H1 (cell line): ENCODE data around the gene OBP2B. TPM values are rescaled to one million over a fixed set of nuclear protein-coding genes. Genes with fewer than 3 reads are reported as not detected.

Experiments used
- CTCF ChIA-PET: fragments of 300-600 bp; sonication (Branson Sonifier 250); formaldehyde crosslinking; loops from one replicate; lab custom pipeline; 2021; ENCODE audit not compliant: partially characterized antibody; lab: Charles Lee
- POLR2A ChIA-PET: fragments of 300-600 bp; sonication (Branson Sonifier 250); formaldehyde crosslinking; loops from one replicate; lab custom pipeline; 2021; ENCODE audit warnings: inconsistent platforms; ENCODE audit not compliant: partially characterized antibody; lab: Charles Lee
- DNase-seq, 2 experiments: peaks; one replicate each; pipeline versions ENCODE4 v3.0.0 to v3.0.0-alpha.2; 2010 to 2022; ENCODE audit warnings: low spot score in 2 of 2, low read depth in 1 of 2, mixed read lengths in 1 of 2
- FAIRE-seq: peaks from 2 replicates; lab custom pipeline; 2011; peaks lifted over from hg19 to GRCh38; lab: Jason Lieb, UNC
- H2AFZ ChIP-seq: 2 replicates; pipeline ENCODE4 v1.8.1; 2012; ENCODE audit warnings: low read length, inconsistent platforms
- H2AK5ac ChIP-seq: 2 replicates; pipeline ENCODE4 v1.6.1; 2013; ENCODE audit warnings: low read depth, low read length
- H2BK120ac ChIP-seq: replicated peaks from 2 replicates; pipeline ENCODE3; 2013; ENCODE audit warnings: low read depth, low read length, inconsistent platforms
- H2BK12ac ChIP-seq: 2 replicates; pipeline ENCODE4 v1.6.1; 2013; ENCODE audit warnings: low read depth, low read length
- H2BK15ac ChIP-seq: 2 replicates; pipeline ENCODE4 v1.6.1; 2013; ENCODE audit warnings: low read length
- H2BK20ac ChIP-seq: 2 replicates; pipeline ENCODE4 v1.6.1; 2013; ENCODE audit warnings: low read length
- H2BK5ac ChIP-seq: 2 replicates; pipeline ENCODE4 v1.6.1; 2013; ENCODE audit warnings: low read depth, low read length
- H3K14ac ChIP-seq: 2 replicates; pipeline ENCODE4 v1.6.1; 2013; ENCODE audit warnings: inconsistent platforms; ENCODE audit not compliant: insufficient read length
- H3K18ac ChIP-seq: 2 replicates; pipeline ENCODE4 v1.6.1; 2013; ENCODE audit warnings: low read length; ENCODE audit errors: extremely low read depth
- H3K23ac ChIP-seq: 2 replicates; pipeline ENCODE4 v1.6.1; 2013; ENCODE audit warnings: inconsistent platforms; ENCODE audit not compliant: insufficient read length
- H3K23me2 ChIP-seq: 2 replicates; pipeline ENCODE4 v1.6.1; 2013; ENCODE audit warnings: low read depth, low read length
- H3K27ac ChIP-seq: 2 replicates; pipeline ENCODE4 v1.6.1; 2011; ENCODE audit warnings: low read depth, low read length, inconsistent platforms
- H3K27me3 ChIP-seq, 4 experiments: replicated peaks in 1 of 4; 1 replicate in 1 of 4; 2 replicates in 3 of 4; pipeline versions ENCODE4 v1.6.1 to v1.8.1; 2011 to 2013; ENCODE audit warnings: low read length in 3 of 4, mild to moderate bottlenecking in 3 of 4, inconsistent platforms in 2 of 4, mixed read lengths in 2 of 4, moderate library complexity in 1 of 4; ENCODE audit not compliant: control insufficient read depth in 3 of 4, insufficient read depth in 3 of 4; ENCODE audit errors: extremely low read depth in 1 of 4
- H3K36me3 ChIP-seq, 4 experiments: 2 replicates each; pipeline versions ENCODE4 v1.6.1 to v1.8.1; 2011 to 2013; ENCODE audit warnings: mild to moderate bottlenecking in 4 of 4, low read length in 3 of 4, moderate library complexity in 2 of 4, control low read depth in 1 of 4, inconsistent platforms in 1 of 4; ENCODE audit not compliant: insufficient read depth in 4 of 4, control insufficient read depth in 2 of 4
- H3K4ac ChIP-seq: replicated peaks from 2 replicates; pipeline ENCODE3; 2013; ENCODE audit warnings: low read length, low read depth, mixed read lengths, inconsistent platforms; ENCODE audit not compliant: insufficient read length
- H3K4me1 ChIP-seq, 4 experiments: replicated peaks in 1 of 4; 1 replicate in 1 of 4; 2 replicates in 3 of 4; pipeline versions ENCODE4 v1.6.1 to v1.8.1; 2011 to 2013; ENCODE audit warnings: low read length in 3 of 4, inconsistent platforms in 2 of 4, mixed read lengths in 1 of 4; ENCODE audit not compliant: insufficient read depth in 4 of 4, control insufficient read depth in 3 of 4
- H3K4me2 ChIP-seq, 2 experiments: 2 replicates each; pipeline versions ENCODE4 v1.6.1 to v1.8.1; 2011 to 2013; ENCODE audit warnings: low read depth in 2 of 2, low read length in 2 of 2, control low read depth in 1 of 2, inconsistent platforms in 1 of 2, mild to moderate bottlenecking in 1 of 2; ENCODE audit not compliant: insufficient read depth in 1 of 2
- H3K4me3 ChIP-seq, 4 experiments: fragments of 200-600, 300-600 bp in 1 of 4; sonication (generic), shearing (Covaris generic), sonication (Bioruptor Twin) in 1 of 4; 2 replicates each; pipeline versions ENCODE4 v1.5.1 to v1.8.1; 2011 to 2016; ENCODE audit warnings: low read length in 4 of 4, low read depth in 3 of 4, control low read depth in 2 of 4, inconsistent platforms in 2 of 4, mild to moderate bottlenecking in 2 of 4, mixed read lengths in 1 of 4, moderate library complexity in 1 of 4; ENCODE audit not compliant: insufficient read depth in 2 of 4; ENCODE audit errors: extremely low read depth in 1 of 4
- H3K56ac ChIP-seq: replicated peaks from 2 replicates; pipeline ENCODE3; 2013; ENCODE audit warnings: low read depth, mild to moderate bottlenecking, mixed read lengths, low read length, inconsistent platforms; ENCODE audit not compliant: insufficient read length
- H3K79me1 ChIP-seq: 2 replicates; pipeline ENCODE4 v1.6.1; 2013; ENCODE audit warnings: low read depth, low read length, control low read depth
- H3K79me2 ChIP-seq, 2 experiments: 2 replicates each; pipeline versions ENCODE4 v1.6.1 to v1.8.1; 2012 to 2013; ENCODE audit warnings: low read length in 2 of 2, mild to moderate bottlenecking in 2 of 2, inconsistent platforms in 1 of 2; ENCODE audit not compliant: insufficient read depth in 2 of 2, control insufficient read depth in 1 of 2
- H3K9ac ChIP-seq, 4 experiments: replicated peaks in 1 of 4; 1 replicate in 1 of 4; 2 replicates in 3 of 4; pipeline versions ENCODE4 v1.6.1 to v1.8.1; 2011 to 2013; ENCODE audit warnings: low read depth in 3 of 4, low read length in 3 of 4, control low read depth in 2 of 4, mild to moderate bottlenecking in 2 of 4, moderate library complexity in 2 of 4, inconsistent platforms in 1 of 4; ENCODE audit errors: extremely low read depth in 1 of 4
- H3K9me3 ChIP-seq, 2 experiments: 2 replicates each; pipeline versions ENCODE4 v1.6.1 to v1.8.1; 2012 to 2013; ENCODE audit warnings: mild to moderate bottlenecking in 2 of 2, moderate library complexity in 2 of 2, control low read depth in 1 of 2, inconsistent platforms in 1 of 2, low read depth in 1 of 2, low read length in 1 of 2, mixed read lengths in 1 of 2; ENCODE audit not compliant: insufficient read depth in 2 of 2
- H4K20me1 ChIP-seq, 2 experiments: replicated peaks in 1 of 2; 2 replicates each; pipeline versions ENCODE3 to v1.8.1; 2011 to 2013; ENCODE audit warnings: inconsistent platforms in 2 of 2, low read length in 2 of 2, mild to moderate bottlenecking in 1 of 2; ENCODE audit not compliant: insufficient read depth in 2 of 2, control insufficient read depth in 1 of 2
- H4K5ac ChIP-seq: 2 replicates; pipeline ENCODE4 v1.6.1; 2013; ENCODE audit warnings: low read length, low read depth, mixed read lengths, inconsistent platforms; ENCODE audit not compliant: insufficient read length
- H4K8ac ChIP-seq: 2 replicates; pipeline ENCODE4 v1.8.0; 2013; ENCODE audit warnings: mild to moderate bottlenecking, moderate library complexity, low read length, inconsistent platforms; ENCODE audit not compliant: insufficient read depth; ENCODE audit errors: extremely low read depth
- H4K91ac ChIP-seq: replicated peaks from 2 replicates; pipeline ENCODE3; 2013; ENCODE audit warnings: low read length, mixed read lengths, inconsistent platforms; ENCODE audit not compliant: insufficient read length
- ASH2L ChIP-seq: fragments of 200-600, 300-600 bp; sonication (generic); IDR thresholded peaks from one replicate; pipeline ENCODE4 v1.7.1; 2017; ENCODE audit warnings: low read length
- ATF2 ChIP-seq: IDR thresholded peaks from 2 replicates; pipeline ENCODE4 v1.6.1; 2012; ENCODE audit warnings: low read length, inconsistent platforms
- CBX5 ChIP-seq: fragments of 300-800, 300-1000 bp; sonication (generic); IDR thresholded peaks from 2 replicates; pipeline ENCODE4 v1.7.1; 2016; ENCODE audit warnings: antibody characterized with exemption, low read length, low read depth
- FOSL1 ChIP-seq: IDR thresholded peaks from 2 replicates; pipeline ENCODE4 v1.6.1; 2011; ENCODE audit warnings: mild to moderate bottlenecking, low read depth, low read length, moderate library complexity; ENCODE audit not compliant: insufficient read depth
- GTF2F1 ChIP-seq: IDR thresholded peaks from 2 replicates; pipeline ENCODE4 v1.6.1; 2012; ENCODE audit warnings: low read depth, low read length, improper control_type of control experiment, borderline replicate concordance
- TCF12 ChIP-seq: IDR thresholded peaks from 2 replicates; pipeline ENCODE4 v1.6.1; 2011; ENCODE audit warnings: low read depth, mild to moderate bottlenecking, low read length
- YY1 ChIP-seq: IDR thresholded peaks from 2 replicates; pipeline ENCODE4 v1.6.1; 2011; ENCODE audit warnings: low read depth, mild to moderate bottlenecking, low read length
- WGBS, 2 experiments: shearing (Covaris generic) in 1 of 2; methylation state at CpG; one replicate each; pipeline versions ENCODE4 v1.1.6 to v1.1.7; 2013 to 2015; ENCODE audit warnings: low lambda C conversion rate in 2 of 2, mixed read lengths in 2 of 2, inconsistent platforms in 1 of 2, low coverage in 1 of 2, missing lambda C conversion rate in 1 of 2; ENCODE audit not compliant: insufficient replicate concordance in 2 of 2, insufficient coverage in 1 of 2, insufficient read length in 1 of 2; ENCODE audit errors: extremely low coverage in 1 of 2, missing lambda C conversion rate in 1 of 2; 5-methylcytosine and 5-hydroxymethylcytosine counted together
- polyA plus RNA-seq, 7 experiments: library from polyadenylated mRNA; depleted of rRNA in 3 of 7; stranded (reverse) in 5 of 7; unstranded in 2 of 7; fragments of >200 nt in 5 of 7; fragments of 200-250 nt in 2 of 7; gene quantifications; 1 replicate in 5 of 7; 2 replicates in 1 of 7; 4 replicates in 1 of 7; pipeline versions ENCODE4 v1.2.1 to v1.2.3, GENCODE V29; 2011 to 2013; ENCODE audit warnings: missing spikeins in 2 of 7, mixed read lengths in 2 of 7
- total RNA-seq: library from RNA; stranded (reverse); fragmentation: NEBNext Ultra II Directional; extraction: Animal tissue kit (Norgen Biotek cat#: 25700); gene quantifications from 2 replicates; pipeline ENCODE4 v1.2.1, GENCODE V29; 2021

Gene OBP2B
- total and polyA plus RNA-seq, 2 of the 8 experiments (the other 6 are each of a cell fraction or from before 2014, with no cell fraction given): not detected

- no peak overlapping the region for H2BK20ac ChIP-seq
- H3K4me1 ChIP-seq: no peaks in the 10 kb centered on the region; a peak in 1 of 7 replicates
- H3K4me2 ChIP-seq: no peak overlapping the region
- no peaks in the 10 kb centered on the region; a peak in 3 of 7 replicates for H3K27me3 ChIP-seq
- no peak overlapping the region for H4K8ac ChIP-seq
- no peak overlapping the region for H4K5ac ChIP-seq
- no peak overlapping the region for H2BK5ac ChIP-seq
- no peak overlapping the region for H4K91ac ChIP-seq
- no peak overlapping the region for H3K27ac ChIP-seq
- H3K36me3 ChIP-seq: no peaks in the 10 kb centered on the region
- no peaks in the 10 kb centered on the region for H3K79me2 ChIP-seq
- H3K79me1 ChIP-seq: no peaks in the 10 kb centered on the region
- no peak overlapping the region for H3K14ac ChIP-seq
- H2AK5ac ChIP-seq: no peak overlapping the region
- no peak for TF ChIP-seq GTF2F1
- no peak for TF ChIP-seq ASH2L
- TF ChIP-seq CBX5: no peak
- no peak for TF ChIP-seq YY1
- TF ChIP-seq ATF2: no peak
- no peak for TF ChIP-seq FOSL1
- TF ChIP-seq TCF12: no peak
- TF ChIP-seq, all 59 proteins: peak for 0
- Histone ChIP-seq H3K9me3 (no peaks in the 10 kb centered on the region), H2BK12ac (no peak overlapping the region), H4K20me1 (peaks cover 0 to 1% of the 10 kb centered on the region in 2 experiments), H2BK120ac (no peak overlapping the region), H3K23ac (no peak overlapping the region), H3K9ac (no peak overlapping the region), H3K4ac (no peak overlapping the region), H3K56ac (no peak overlapping the region), H2AFZ (no peak overlapping the region), H2BK15ac (no peak overlapping the region), H3K4me3 (no peak overlapping the region), H3K18ac (no peak overlapping the region), H3K23me2 (no peaks in the 10 kb centered on the region)
- POLR2A ChIA-PET: interaction anchor here (0.6 kb wide), 2 partner anchors 189 to 1923 kb away, joined by 3 read pairs; no protein-coding TSS in a partner anchor
- FAIRE-seq: no peak
- CTCF ChIA-PET: interaction anchor here (1.0 to 8.6 kb wide), 3 partner anchors 10 to 69 kb away, joined by 3 to 96 read pairs (median 5); no protein-coding TSS in a partner anchor
- WGBS, 2 experiments: 91% methylated on average over 11 of the region's 11 CpGs; no CpG with 5 or more reads in 1 of the 2 experiments
- no peak for DNase-seq
Observed at GRCh38 chr9:133170716-133171115, 38.3 kb downstream of the OBP2B start.
